ENCODE measurements around the gene PAK4. TPM values are rescaled to one million over a fixed set of nuclear protein-coding genes. Genes with fewer than 3 reads are reported as not detected.

PAK4 gene
- total RNA-seq, 1 experiment from 2014 or later = 8.5 TPM

DNA sequence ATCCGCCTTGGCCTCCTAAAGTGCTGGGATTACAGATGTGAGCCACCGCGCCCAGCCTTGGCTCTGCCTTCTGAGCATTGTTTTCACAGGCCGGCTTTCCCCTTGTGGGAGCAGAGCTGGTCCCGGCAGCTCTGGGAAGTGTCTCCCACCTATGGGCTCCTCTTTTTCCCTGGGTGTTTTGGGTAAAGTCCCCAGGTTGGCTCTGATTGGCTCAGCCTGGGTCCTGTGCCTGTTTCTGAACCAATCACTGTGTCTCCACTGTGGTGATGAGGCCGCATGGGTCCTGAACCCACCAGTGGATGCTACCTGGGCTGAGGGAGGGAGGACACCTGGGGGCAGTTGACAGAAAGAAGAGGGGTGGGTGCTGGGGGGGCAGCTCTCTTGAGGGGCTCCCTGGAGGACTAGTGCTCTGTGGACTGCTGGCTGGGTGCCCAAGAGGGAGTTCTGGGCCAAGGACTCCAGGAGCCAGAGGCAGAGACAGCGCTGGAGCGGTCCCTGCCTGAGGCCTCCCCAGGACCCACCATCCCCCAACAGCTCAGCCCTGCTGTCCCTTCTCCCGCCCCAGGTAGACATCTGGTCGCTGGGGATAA is 51.6 kb downstream of the PAK4 start:
- H3K4me3 ChIP-seq = no peak overlapping the region
- no peaks in the 10 kb centered on the region for H3K9me3 ChIP-seq
- peaks cover 35% of the 10 kb centered on the region for H3K36me3 ChIP-seq
- no peaks in the 10 kb centered on the region for H3K27me3 ChIP-seq
- no peak for DNase-seq

- Histone ChIP-seq H3K4me3 (no peak overlapping the region), H3K36me3 (peaks cover 32% of the 10 kb centered on the region), H3K27me3 (no peaks in the 10 kb centered on the region), H3K9me3 (no peaks in the 10 kb centered on the region)
- DNase-seq = no peak
These were observed 52.1 kb downstream of the PAK4 start for GRCh38 chr19:39177736-39178135.

- Histone ChIP-seq H3K9me3 (no peaks in the 10 kb centered on the region), H3K27me3 (no peaks in the 10 kb centered on the region), H3K36me3 (peaks cover 29% of the 10 kb centered on the region), H3K4me3 (no peak overlapping the region)
- no peak for DNase-seq
These were observed 52.9 kb downstream of the PAK4 start for GRCh38 chr19:39178296-39179006.

DNA sequence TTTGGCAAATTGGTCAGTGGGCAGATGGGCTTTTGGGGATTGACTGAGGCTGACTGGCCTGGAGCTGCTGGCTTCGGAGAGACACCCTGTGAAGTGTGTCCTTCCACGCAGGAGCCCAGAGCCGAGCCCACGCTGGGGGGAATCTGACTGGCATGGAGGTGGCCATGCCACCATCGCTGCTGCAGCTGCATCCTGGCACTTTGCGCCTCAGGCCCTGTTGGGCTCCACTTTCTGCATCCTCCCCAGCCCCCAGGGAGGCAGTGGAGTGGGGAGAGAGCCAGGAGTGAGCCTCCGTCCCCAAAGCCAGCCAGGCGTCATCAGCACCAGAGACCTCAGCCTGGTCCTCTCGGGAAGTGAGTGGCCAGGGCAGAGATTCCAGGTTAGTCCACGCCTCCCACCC is 54.2 kb downstream of the PAK4 start:
- H3K27me3 ChIP-seq = no peaks in the 10 kb centered on the region
- DNase-seq = no peak
- H3K4me3 ChIP-seq = no peak overlapping the region

GRCh38 chr19:39180749-39181148 is 55.2 kb downstream of the PAK4 start:
- Histone ChIP-seq H3K9me3 (no peaks in the 10 kb centered on the region), H3K4me3 (no peak overlapping the region), H3K27me3 (no peaks in the 10 kb centered on the region), H3K36me3 (peaks cover 25% of the 10 kb centered on the region)
- DNase-seq = no peak

More for the DNA sequence above, 54.2 kb downstream of the PAK4 start:
- Histone ChIP-seq H3K9me3 (no peaks in the 10 kb centered on the region), H3K36me3 (peaks cover 29% of the 10 kb centered on the region)

DNA sequence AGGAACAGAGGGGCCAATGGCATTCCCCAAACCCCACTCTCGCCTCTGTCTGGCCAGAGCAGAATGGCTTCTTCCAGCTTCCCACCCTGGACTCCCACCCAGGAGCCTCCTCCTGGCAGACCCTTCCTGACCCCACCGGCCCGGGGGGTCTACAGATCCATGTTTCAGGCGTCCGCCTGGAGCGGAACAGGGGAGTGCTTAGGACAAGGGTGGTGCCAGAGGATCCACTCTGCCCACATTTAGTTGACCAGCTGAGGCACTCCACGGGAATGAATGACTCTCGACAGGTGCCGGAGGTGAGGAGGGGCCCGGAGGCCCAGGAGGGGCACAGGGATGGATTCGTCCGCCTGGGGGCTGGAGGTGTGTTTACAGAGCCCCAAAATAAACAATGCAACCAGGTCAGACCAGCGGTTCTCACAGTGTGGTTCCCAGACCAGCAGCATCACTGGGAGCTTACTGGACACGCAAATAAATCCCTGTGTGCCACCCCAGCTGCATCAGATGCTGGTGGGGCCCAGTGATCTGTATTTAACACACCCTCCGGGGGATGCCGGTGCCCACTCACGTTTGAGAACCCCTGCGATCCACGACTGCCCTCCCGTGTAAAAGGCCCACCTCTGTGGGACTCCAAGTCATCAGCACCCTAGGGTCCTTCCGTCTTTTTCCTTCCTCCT is 56.1 kb downstream of the PAK4 start:
- no peak overlapping the region for H3K4me3 ChIP-seq
- DNase-seq = no peak
- H3K9me3 ChIP-seq = no peaks in the 10 kb centered on the region
- H3K27me3 ChIP-seq = no peaks in the 10 kb centered on the region
- H3K36me3 ChIP-seq = peaks cover 20% of the 10 kb centered on the region

- no peak overlapping the region for H3K4me3 ChIP-seq
- no peaks in the 10 kb centered on the region for H3K9me3 ChIP-seq
- H3K27me3 ChIP-seq = no peaks in the 10 kb centered on the region
- no peak for DNase-seq
- peaks cover 17% of the 10 kb centered on the region for H3K36me3 ChIP-seq
These were observed 56.6 kb downstream of the PAK4 start for GRCh38 chr19:39182174-39182505.

DNA sequence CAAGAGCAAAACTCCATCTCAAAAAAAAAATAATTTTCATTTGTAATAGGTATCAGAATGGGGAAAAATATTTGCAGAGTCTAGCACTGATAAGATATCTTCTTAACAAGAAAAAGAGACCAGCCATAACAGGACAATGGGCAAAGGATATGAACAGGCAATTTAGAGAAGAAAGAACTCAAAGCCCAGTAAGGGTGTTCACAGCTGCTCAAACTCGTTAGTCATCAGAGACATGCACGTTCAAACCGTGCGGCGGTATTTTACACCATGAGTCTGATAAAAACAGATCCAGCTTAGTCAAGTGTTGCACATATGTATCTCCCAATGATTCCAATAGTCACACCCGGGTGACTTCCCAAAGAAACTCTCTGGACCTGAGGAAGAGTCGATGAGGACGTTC is 57.5 kb downstream of the PAK4 start:
- Histone ChIP-seq H3K27me3 (no peaks in the 10 kb centered on the region), H3K4me3 (no peak overlapping the region), H3K36me3 (peaks cover 8% of the 10 kb centered on the region), H3K9me3 (no peaks in the 10 kb centered on the region)
- no peak for DNase-seq

DNA sequence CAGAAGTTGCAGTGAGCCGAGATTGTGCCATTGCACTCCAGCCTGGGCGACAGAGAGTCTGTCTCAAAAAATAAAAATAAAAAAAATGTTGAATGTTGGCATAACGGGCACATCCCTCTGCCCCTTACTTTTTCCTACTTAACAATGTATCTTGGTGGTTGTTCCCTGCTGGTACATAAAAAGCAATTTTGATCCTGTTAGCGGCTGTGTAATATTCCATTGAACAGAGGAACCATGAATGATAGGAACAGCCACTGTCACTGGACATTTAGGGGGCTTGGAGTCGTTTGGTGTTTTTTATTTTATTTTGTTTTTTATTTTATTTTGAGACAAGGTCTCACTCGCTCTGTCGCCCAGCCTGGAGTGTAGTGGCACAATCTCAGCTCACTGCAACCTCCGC is 60.8 kb downstream of the PAK4 start:
- Histone ChIP-seq H3K36me3 (no peaks in the 10 kb centered on the region), H3K27me3 (no peaks in the 10 kb centered on the region), H3K4me3 (no peak overlapping the region), H3K9me3 (no peaks in the 10 kb centered on the region)
- no peak for DNase-seq

- no peaks in the 10 kb centered on the region for H3K9me3 ChIP-seq
- no peaks in the 10 kb centered on the region for H3K27me3 ChIP-seq
- DNase-seq = no peak
- no peaks in the 10 kb centered on the region for H3K36me3 ChIP-seq
- H3K4me3 ChIP-seq = no peak overlapping the region
These were observed 62.0 kb downstream of the PAK4 start for GRCh38 chr19:39187552-39187943.

- Histone ChIP-seq H3K36me3 (no peaks in the 10 kb centered on the region), H3K9me3 (no peaks in the 10 kb centered on the region), H3K27me3 (no peaks in the 10 kb centered on the region), H3K4me3 (no peak overlapping the region)
- no peak for DNase-seq
These were observed 63.4 kb downstream of the PAK4 start for GRCh38 chr19:39188960-39189359.

GRCh38 chr19:39190768-39191167 is 65.2 kb downstream of the PAK4 start:
- H3K36me3 ChIP-seq = no peaks in the 10 kb centered on the region
- H3K27me3 ChIP-seq = peaks cover 3% of the 10 kb centered on the region; the same call in 1 of the 2 replicates
- no peaks in the 10 kb centered on the region for H3K9me3 ChIP-seq
- no peak for DNase-seq
- H3K4me3 ChIP-seq = no peak overlapping the region

DNA sequence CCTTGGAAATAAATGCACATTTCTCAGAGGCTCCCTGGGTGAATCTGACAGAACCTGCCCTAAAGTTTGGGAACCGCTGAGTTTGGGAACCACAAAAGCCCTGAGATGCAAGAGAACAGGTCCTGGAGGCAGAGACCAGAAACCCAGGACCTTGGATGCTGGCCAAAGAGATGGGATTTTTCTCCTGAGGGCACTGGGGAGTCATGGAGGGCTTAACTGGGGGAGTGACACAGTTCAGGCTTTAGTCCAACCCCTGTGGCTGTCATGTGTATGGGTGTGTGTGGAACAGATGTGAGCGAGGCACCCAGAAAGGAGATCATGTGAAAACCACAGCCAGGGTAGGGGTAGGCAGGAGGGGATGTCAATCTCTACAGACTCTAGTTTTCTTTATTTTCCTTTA is 67.3 kb downstream of the PAK4 start:
- Histone ChIP-seq H3K9me3 (no peaks in the 10 kb centered on the region), H3K4me3 (no peak overlapping the region), H3K36me3 (no peaks in the 10 kb centered on the region), H3K27me3 (peaks cover 3% of the 10 kb centered on the region; the same call in 1 of the 2 replicates)
- no peak for DNase-seq

DNA sequence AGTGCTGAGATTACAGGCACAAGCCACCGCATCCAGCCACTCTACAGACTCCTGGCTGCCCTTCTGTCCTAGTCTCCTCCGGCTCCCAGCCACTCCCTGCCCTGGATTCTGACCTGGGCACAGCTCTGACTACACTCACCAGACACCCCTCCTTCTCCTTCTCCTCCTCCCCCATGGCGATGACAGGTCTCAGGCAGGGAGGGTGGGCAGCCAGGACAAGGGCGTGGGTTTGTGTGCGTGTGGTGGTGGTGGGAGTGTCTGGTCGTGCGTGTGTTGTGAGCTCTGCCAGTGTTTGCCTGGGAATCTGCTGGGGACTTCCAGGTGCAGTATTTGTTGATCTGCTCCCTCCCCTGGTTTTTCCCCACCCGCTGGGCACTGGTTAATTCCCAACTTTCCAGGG is 68.2 kb downstream of the PAK4 start:
- H3K9me3 ChIP-seq = no peaks in the 10 kb centered on the region
- no peaks in the 10 kb centered on the region for H3K36me3 ChIP-seq
- no peak overlapping the region for H3K4me3 ChIP-seq
- peaks cover 3% of the 10 kb centered on the region; the same call in 1 of the 2 replicates for H3K27me3 ChIP-seq
- DNase-seq = peak; percentile 37

DNA sequence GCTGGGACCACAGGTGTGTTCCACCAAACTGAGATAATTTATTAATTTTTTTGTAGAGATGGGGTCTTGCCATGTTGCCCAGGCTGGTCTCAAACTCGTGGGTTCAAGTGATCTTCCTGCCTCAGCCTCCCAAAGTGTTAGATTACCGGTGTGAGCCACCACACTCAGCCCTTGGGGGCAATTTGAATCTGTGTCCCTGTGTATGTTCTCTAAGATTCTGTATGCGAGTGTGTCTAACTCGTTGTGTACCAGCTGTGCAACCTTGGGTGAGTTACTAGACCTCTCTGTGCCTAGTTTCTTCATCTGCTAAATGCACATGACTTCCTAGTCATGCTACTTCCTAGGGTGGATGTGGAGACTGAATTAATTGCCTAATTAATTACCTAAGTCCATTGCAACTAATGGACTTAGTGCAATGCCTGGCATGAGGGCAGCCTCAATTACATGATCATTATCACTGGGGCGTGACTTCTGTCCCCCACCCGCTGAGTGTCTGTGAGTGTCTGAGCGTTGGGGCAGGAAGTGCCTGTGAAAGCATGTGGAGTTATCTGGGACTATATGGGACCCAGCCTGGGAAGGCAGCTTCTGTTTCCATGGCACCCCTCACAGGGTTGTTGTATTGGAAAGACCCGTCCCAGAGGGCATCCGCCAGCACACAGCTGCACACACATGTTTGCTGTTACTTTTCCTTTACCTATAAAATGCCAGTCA is 69.4 kb downstream of the PAK4 start:
- DNase-seq = no peak
- Histone ChIP-seq H3K9me3 (no peaks in the 10 kb centered on the region), H3K4me3 (no peak overlapping the region), H3K27me3 (peaks cover 3% of the 10 kb centered on the region; the same call in 1 of the 2 replicates), H3K36me3 (no peaks in the 10 kb centered on the region)

- DNase-seq = no peak
- Histone ChIP-seq H3K9me3 (no peaks in the 10 kb centered on the region), H3K27me3 (peaks cover 3% of the 10 kb centered on the region; the same call in 1 of the 2 replicates), H3K4me3 (no peak overlapping the region), H3K36me3 (no peaks in the 10 kb centered on the region)
These were observed 70.2 kb downstream of the PAK4 start for GRCh38 chr19:39195755-39196154.

DNA sequence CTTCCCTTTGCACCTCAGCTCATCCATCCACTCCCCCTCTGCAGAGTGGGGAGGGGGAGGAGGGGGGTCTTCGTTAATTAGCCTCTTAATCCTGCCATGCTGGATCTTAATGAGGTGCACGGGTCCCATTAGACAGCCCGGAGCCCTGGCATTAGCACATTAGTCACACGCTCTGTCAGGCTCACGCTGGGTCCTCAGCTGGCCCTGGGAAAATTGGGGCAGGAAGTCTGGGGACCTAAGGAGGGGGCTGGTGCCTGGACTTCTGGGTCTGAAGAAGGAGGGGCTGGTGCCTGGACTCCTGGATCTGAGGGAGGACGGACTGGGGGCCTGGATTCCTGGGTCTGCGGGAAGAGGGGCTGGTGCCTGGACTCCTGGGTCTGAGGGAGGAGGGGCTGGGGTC is 70.7 kb downstream of the PAK4 start:
- DNase-seq = no peak
- no peaks in the 10 kb centered on the region for H3K9me3 ChIP-seq
- H3K4me3 ChIP-seq = no peak overlapping the region
- H3K27me3 ChIP-seq = peaks cover 3% of the 10 kb centered on the region; the same call in 1 of the 2 replicates
- H3K36me3 ChIP-seq = no peaks in the 10 kb centered on the region

All from MG63 (cell line).